ENCODE results near the gene RGS12. TPM values are rescaled to one million over a fixed set of nuclear protein-coding genes. Genes with fewer than 3 reads are reported as not detected.

Gene RGS12
- polyA plus RNA-seq, 1 of the 3 experiments (the other 2 are of a cell fraction), result 18.4 TPM

DNA sequence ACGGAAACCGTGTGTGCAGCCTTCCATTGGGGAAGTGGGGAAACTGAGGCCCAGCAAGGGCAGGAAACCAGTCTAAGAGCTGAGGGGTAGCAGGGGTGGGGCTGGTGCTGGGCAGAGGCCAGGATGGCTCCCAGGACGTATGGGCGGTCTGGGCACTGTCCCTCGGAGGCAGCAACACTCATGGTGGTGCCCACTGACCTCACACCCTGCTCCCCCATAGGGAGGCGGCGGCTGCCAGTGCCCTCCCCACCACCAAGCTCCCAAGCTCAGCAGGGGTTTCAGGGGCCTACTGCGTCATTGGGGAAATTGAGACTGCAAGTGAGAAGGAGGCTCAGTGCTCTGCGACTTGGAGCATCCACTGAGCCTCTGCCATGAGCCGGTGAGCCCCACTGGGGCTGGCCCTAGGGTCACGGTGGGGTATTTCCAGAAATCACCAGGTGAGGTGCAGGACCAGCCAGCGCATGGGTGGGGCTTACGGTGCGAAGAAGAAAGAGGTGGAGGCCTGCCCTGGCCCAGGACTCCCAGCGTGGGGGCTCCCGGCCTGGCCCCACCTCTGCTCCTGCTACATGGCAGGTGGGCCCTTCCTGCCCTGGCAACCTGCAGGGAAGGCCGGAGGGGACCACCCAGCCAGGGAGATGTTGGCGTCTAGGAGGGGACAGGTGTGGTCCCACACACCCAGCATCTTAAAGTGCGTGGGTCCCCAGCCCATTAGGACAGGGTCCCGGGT, 42.9 kb upstream of the RGS12 start:
- no peaks in the 10 kb centered on the region for H4K20me1 ChIP-seq (ENCODE audit: insufficient read depth)
- CTCF ChIA-PET, result no interaction called here
- TF ChIP-seq RFX5 (IDR thresholded peaks at IDR 0.05; ENCODE audit: low read length), result no peak
- TF ChIP-seq RXRA (IDR thresholded peaks at IDR 0.05; ENCODE audit: borderline replicate concordance, low read depth), result no peak
- TF ChIP-seq EZH2phosphoT487 (IDR thresholded peaks at IDR 0.05; ENCODE audit: borderline replicate concordance, low read depth), result no peak
- TF ChIP-seq, protein P1, sequence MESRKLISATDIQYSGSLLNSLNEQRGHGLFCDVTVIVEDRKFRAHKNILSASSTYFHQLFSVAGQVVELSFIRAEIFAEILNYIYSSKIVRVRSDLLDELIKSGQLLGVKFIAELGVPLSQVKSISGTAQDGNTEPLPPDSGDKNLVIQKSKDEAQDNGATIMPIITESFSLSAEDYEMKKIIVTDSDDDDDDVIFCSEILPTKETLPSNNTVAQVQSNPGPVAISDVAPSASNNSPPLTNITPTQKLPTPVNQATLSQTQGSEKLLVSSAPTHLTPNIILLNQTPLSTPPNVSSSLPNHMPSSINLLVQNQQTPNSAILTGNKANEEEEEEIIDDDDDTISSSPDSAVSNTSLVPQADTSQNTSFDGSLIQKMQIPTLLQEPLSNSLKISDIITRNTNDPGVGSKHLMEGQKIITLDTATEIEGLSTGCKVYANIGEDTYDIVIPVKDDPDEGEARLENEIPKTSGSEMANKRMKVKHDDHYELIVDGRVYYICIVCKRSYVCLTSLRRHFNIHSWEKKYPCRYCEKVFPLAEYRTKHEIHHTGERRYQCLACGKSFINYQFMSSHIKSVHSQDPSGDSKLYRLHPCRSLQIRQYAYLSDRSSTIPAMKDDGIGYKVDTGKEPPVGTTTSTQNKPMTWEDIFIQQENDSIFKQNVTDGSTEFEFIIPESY (IDR thresholded peaks at IDR 0.05; ENCODE audit: borderline replicate concordance, low read depth), result no peak

DNA sequence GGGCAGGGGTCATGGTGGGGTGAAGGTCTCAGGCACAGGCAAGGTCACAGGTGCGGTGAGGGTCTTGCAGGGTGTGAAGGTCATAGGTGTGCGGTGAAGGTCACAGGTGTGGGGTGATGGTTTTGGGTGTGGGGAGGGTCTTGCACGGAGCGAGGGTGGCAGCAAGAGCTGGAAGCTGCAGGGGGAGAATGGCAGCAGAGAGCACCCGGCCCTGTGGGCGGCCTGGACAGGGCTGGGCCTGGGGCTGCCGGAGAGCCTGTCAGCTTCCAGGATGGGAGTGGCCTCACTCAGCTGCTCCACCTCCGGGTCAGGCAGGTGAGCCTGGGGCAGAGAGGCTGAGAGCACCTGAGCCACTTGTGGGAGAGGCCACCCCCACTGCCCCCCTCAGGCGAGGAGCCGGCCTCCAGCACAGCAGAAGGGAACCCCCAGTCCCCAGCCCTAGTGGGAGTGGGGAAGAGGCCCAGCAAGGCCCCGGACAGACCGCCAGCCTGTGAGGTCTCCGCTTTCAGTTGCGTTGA, 42.3 kb upstream of the RGS12 start:
- no peak overlapping the region for H3K4me2 ChIP-seq
- H3K4me1 ChIP-seq (ENCODE audit: control insufficient read depth in 1 of 2, insufficient read depth in 2 of 2, low read depth in 1 of 2, low read length in 1 of 2), result peaks cover 0 to 9% of the 10 kb centered on the region in 2 experiments; a peak in 1 of 4 replicates
- no peak for TF ChIP-seq GABPA (IDR thresholded peaks at IDR 0.05; ENCODE audit: low read depth)
- TF ChIP-seq JUND (IDR thresholded peaks at IDR 0.05), result no peak
- TF ChIP-seq ELF1 (IDR thresholded peaks at IDR 0.05), result no peak
- TF ChIP-seq NFIC (IDR thresholded peaks at IDR 0.05; ENCODE audit: borderline replicate concordance), result no peak
- no peak for TF ChIP-seq CHD2 (IDR thresholded peaks at IDR 0.05; ENCODE audit: low read length, partially characterized antibody)
- no peak for TF ChIP-seq SMC3 (IDR thresholded peaks at IDR 0.05; ENCODE audit: low read depth, low read length)
- TF ChIP-seq EP300 (IDR thresholded peaks at IDR 0.05; ENCODE audit: borderline replicate concordance in 1 of 2, low read depth in 1 of 2, low read length in 1 of 2), result no peak
- TF ChIP-seq FOXM1 (IDR thresholded peaks at IDR 0.05; ENCODE audit: low read depth), result no peak
- no peak for TF ChIP-seq FOSL2 (IDR thresholded peaks at IDR 0.05; ENCODE audit: borderline replicate concordance, low read depth)
- no peak for TF ChIP-seq RXRA (IDR thresholded peaks at IDR 0.05; ENCODE audit: borderline replicate concordance, low read depth)
- no peaks in the 10 kb centered on the region for H3K9me3 ChIP-seq
- no peak overlapping the region for H3K4me3 ChIP-seq (ENCODE audit: low read depth in 2 of 2, low read length in 1 of 2)
- no peaks in the 10 kb centered on the region for H3K36me3 ChIP-seq (replicated peaks in 1 of 2; ENCODE audit: control insufficient read depth in 1 of 2, insufficient read depth in 2 of 2, low read length in 1 of 2)
- no peak overlapping the region for H3K27ac ChIP-seq (ENCODE audit: low read depth in 2 of 2, low read length in 1 of 2)
- no peaks in the 10 kb centered on the region for H3F3A ChIP-seq (replicated peaks; ENCODE audit: insufficient read depth)
- H3K9ac ChIP-seq, result no peak overlapping the region
- H3K27me3 ChIP-seq (ENCODE audit: insufficient read depth), result no peaks in the 10 kb centered on the region
- WGBS (ENCODE audit: low lambda C conversion rate), result 88% methylated on average over 7 of the region's 14 CpGs
- H4K20me1 ChIP-seq (ENCODE audit: insufficient read depth), result no peaks in the 10 kb centered on the region
- ChIA-PET POLR2A (no interaction called here), CTCF (no interaction called here)
- no peak for DNase-seq
- no peaks in the 10 kb centered on the region for H3K79me2 ChIP-seq (ENCODE audit: insufficient read depth)
- H3K9me2 ChIP-seq, result no peaks in the 10 kb centered on the region
- no peak overlapping the region for H2AFZ ChIP-seq (ENCODE audit: low read depth)

More for the DNA sequence above, 42.9 kb upstream of the RGS12 start:
- Histone ChIP-seq H3F3A (replicated peaks; ENCODE audit: insufficient read depth) (no peaks in the 10 kb centered on the region), H3K4me2 (no peak overlapping the region), H3K4me1 (ENCODE audit: control insufficient read depth in 1 of 2, insufficient read depth in 2 of 2, low read depth in 1 of 2, low read length in 1 of 2) (peaks cover 0 to 9% of the 10 kb centered on the region in 2 experiments; a peak in 1 of 4 replicates), H3K36me3 (replicated peaks in 1 of 2; ENCODE audit: control insufficient read depth in 1 of 2, insufficient read depth in 2 of 2, low read length in 1 of 2) (no peaks in the 10 kb centered on the region), H3K4me3 (ENCODE audit: low read depth in 2 of 2, low read length in 1 of 2) (no peak overlapping the region), H3K27me3 (ENCODE audit: insufficient read depth) (no peaks in the 10 kb centered on the region), H3K9me2 (no peaks in the 10 kb centered on the region), H2AFZ (ENCODE audit: low read depth) (no peak overlapping the region), H3K27ac (ENCODE audit: low read depth in 2 of 2, low read length in 1 of 2) (no peak overlapping the region), H3K9ac (no peak overlapping the region), H3K9me3 (no peaks in the 10 kb centered on the region), H3K79me2 (ENCODE audit: insufficient read depth) (no peaks in the 10 kb centered on the region)
- DNase-seq, result no peak
- POLR2A ChIA-PET, result no interaction called here
- 84% methylated on average over 9 of the region's 20 CpGs for WGBS (ENCODE audit: low lambda C conversion rate)

Data from SK-N-SH (cell line).